ENCODE data around the gene GOLPH3.

Gene GOLPH3

DNA sequence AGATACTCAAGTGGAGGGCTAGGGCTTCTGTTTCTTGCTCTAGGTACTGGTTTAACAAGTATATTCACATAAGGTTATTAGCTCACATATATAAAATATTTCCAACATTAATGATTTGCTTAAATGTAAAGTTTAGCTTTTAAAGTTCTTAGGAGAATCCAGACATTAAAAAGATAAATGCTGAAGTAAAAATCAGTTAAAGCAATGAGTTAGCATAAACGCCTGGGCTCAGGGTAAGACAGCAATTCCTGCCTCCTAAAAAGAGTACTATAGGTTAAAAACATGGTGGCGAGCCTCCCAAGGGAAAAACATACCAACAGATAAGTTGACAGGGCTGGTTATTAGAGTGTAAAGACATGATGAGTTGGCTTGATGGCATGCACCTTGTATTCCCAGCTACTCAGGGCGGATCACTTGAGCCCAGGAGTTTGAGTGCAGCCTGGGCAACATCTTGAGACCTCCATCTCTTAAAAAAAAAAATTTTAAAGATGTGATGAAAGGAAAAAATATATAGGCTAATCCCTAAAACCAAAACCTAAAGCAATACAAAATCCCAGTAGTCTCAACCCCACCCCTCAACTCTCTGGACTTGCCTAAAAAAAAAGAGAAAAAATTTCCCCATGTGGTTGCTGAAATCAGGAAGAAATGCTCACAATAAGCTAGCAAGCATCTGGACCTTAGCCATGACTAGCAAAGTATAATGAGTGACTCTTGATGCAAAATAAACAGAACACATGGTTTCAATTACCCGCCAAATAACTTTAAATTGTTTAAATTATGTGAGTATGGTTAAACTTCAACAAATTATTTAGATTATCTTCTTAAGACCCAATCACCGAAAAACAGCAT is 3.6 kb downstream of the GOLPH3 start:
- DNase-seq, result peak; percentile 43

DNA sequence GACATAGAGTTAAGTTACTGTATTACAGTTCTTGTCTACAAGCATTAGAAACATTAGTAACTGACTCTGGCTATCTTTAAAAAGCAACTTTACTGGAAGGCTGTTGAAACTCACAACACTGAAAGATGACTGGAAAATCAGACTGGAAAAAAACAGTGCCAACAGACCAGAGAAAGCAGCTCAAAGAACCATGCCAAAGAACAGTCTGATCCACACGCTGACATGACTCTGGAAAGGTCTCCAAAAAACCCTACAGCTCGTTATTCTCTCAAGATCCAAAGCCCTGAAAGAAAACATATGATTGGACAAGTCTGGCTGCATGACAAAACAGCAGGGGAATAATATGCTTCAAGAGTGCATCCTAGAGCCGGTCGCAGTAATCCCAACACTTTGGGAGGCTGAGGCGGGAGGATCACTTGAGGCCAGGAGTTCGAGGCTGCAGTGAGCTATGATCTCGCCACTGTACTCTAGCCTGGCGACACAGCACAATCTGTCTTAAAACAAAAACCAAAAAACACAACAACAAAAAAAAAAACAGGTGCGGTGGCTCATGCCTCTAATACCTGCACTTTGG is 5.6 kb downstream of the GOLPH3 start:
- DNase-seq, result no peak

DNA sequence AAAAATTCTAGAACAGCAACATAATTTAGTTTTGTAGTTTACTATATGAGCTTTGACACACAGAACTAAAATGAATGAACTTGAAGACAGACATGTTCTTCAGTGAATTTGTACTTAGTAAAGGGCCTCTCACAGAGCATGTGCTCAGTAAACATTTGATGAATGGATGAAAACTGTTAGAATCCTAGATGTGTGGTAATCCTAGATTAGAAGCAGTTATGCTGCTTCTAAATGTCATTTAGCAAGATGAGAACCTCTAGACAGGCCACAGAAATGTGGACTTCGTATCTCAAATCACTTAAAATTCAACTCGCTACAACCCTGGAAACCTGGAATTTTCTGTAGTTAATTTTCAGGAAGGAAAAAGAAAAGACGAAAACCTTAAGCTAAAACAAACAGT is 8.5 kb downstream of the GOLPH3 start:
- DNase-seq, result no peak

DNA sequence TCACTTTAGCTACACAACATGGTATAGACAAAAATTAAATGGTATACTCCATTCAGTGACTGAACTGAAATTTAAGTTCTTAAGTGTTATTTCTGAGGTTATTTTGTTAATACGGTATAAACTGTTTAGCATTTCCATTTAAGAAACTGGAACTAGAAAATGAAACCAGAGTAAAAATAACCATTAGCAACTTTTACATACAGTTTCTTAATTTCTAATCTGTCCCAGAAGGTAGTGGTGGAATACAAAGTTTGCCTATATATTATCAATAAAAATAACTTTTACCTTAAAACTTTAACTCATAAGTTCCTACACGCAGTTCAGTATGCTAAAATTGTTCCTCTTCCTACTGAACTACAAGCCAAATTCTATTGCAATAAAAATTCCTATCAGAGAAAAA is 10.3 kb downstream of the GOLPH3 start:
- no peak for DNase-seq

DNA sequence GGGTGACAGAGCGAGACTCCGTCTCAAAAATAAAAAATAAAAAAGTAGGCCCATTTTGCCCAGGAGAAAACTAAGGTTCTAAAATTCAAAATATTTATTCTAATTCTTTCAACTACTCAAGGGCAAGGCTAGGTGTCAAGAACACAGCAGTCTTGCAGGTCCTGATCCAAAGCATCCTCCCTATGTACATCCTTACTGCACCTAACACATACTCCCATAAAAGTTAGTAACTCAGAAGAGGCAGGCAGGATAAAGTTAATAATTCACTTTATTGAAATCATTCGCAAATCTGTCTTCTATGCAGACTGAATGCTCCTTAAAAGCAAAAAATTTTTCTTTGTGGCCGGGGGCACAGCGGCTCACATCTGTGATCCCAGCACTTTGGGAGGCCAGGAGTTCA is 11.1 kb downstream of the GOLPH3 start:
- no peak for DNase-seq

DNA sequence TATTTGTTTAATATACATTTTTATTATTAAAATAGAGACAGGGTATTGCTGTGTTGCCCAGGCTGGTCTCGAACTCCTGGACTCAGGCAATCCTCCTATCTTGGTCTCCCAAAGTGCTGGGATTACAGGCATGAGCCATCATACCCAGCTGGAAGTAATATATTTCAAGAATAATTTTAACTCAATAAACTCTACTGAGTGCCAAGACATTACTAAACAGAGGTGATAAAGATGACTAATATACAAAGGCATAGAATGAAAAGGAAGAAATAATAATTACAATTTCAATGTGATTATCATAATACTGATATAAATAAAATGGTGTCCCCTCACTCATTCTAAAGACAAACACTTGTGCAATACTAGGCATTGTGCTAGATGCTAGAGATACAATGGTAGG is 13.9 kb downstream of the GOLPH3 start:
- DNase-seq, result no peak

DNA sequence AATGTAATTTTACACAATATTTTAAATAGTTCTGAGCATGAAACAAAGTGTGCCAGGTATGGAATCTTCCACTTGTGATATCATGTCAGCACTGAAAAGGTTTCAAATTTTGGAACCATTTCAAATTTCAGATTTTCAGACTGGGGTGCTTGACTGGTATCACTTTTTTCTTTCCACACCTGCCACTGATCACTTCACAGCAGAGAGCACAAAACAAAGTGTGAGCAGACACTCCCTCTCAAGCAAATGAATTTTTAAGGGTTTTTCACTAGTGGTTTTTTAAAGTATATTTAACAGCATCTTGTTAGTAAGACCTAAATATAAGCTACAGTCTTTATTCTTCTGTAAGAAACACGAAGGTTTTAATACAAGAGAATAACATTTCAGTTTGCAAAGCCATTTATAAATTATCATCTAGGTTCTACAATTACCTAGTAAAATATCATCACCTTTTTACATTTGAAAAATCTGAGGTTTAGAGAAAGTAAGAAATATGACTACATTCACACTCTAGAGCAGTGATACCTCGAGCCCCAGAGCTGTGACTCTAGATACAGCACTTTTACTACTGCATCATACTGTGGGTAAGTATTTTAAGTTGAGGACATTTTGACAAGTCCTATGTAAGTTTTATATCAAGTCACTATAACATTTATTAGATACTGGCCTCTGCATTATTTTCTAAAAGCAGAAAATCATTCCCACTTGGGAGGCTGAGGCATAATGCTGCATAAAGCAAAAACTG is 14.6 kb downstream of the GOLPH3 start:
- no peak for DNase-seq

DNA sequence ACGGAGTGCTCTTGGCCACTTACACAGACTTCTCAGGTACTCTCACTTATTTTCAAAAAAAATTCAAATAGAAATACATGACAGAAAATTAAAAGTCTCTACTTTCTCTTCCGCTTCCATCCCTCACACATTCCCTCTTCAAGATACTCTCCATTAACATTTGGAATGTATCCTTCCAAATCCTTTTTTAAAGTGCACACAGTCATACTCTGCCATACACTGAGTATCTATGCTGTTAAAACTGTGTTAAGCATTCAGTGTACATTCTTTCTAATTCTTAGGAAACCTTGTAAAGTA is 15.5 kb downstream of the GOLPH3 start:
- DNase-seq, result no peak

DNA sequence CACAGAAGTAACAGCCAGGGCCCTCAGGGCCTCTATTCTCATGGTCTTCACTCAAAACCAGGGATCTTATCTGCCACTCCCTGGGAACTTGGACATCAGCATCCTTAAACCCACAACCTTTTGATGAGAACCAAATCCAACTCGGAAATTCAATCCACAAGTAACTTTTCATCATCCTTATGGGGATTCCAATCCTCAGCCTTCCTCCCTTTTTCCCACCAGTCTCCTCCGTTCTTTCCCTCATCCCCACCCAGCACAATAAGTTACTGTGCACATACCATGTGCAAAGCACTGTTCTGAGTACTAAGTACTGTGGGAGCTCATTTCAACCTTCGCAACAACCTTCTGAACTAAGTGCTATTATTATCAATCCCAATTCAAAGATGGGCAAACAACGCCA is 17.0 kb downstream of the GOLPH3 start:
- DNase-seq, result no peak

DNA sequence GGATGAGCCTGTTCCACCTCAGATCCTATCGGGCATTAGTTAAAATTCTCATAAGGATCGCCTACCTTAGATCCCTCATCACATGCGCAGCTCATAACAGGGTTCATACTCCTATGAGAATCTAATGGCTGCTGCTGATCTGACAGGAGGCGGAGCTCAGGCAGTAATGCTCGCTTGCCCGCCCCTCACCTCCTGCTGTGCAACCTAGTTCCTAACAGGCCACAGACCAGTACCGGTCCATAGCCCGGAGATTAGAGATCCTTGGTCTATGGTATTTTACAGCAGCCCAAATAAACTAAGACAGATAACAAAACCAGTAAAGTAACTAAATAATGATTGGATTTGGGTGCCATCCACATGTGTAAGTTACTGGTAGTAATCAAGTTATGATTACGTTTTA is 17.5 kb downstream of the GOLPH3 start:
- no peak for DNase-seq

DNA sequence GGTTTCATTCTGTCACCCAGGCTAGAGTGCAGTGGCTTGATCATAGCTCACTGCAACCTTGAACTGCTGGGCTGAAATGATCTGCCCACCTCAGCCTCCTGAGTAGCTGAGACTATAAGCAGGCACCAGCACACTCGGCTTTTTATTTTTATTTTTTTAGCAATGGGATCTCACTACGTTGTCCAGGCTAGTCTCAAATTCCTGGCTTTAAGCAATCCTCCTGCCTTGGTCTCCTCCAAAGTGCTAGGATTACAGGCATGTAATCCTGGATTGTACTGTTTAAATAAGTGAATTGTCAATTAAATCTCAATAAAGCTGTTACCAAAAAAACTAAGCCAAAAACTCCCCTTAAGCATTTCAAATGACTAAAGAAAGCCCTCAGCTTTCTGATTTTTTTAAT is 18.9 kb downstream of the GOLPH3 start:
- DNase-seq, result no peak

DNA sequence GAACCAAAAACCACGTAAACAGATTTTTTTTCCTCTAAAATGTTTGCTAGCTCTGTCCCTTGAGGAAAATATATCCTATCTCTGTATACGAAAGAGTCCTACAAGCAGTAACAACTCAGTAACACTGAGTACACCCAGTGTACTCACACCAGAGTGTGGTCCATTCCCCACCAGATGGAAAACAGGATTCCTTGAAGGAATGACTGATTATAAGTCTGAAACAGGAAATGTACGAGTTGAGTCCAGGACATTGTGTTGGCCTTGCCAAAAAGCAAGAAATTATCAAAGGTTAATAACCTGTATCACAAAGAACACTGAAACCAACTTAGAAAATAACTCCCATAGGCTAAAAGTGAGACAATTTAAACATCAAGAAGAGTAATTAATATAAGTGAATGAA is 20.4 kb downstream of the GOLPH3 start:
- no peak for DNase-seq

DNA sequence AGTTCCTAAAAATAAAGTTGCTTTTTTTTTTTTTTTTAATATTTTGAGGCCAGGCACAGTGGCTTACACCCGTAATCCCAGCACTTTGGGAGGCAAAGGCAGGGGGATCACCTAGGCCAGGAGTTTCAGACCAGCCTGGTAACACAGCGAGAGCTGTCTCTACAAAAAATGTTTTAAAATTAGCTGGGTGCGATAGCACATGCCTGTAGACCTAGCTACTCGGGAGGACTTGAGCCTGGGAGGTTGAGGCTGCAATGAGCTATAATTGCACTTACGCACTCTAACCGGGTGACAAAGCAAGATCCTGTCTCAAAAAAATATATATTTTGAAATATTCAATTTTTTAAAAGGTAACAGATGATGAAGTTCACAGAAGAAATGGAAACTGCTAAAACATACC is 22.9 kb downstream of the GOLPH3 start:
- DNase-seq, result no peak

DNA sequence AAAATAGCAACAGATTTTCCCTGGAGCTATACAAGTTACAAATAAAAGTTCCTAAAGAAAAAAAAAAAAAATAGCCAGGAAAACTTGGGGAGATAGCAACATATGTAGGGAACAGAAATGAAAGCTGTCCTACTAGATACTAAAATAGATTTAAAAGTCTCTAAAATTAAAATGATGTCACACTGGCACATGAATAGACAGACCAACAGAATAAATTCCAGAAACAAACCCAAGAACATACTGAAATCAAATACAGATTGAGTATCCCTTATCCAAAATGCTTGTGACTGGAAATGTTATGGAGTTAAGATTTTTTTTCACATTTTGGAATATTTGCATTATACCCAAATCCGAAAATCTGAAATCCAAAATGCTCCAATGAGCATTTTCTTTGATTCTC is 23.8 kb downstream of the GOLPH3 start:
- DNase-seq, result no peak

DNA sequence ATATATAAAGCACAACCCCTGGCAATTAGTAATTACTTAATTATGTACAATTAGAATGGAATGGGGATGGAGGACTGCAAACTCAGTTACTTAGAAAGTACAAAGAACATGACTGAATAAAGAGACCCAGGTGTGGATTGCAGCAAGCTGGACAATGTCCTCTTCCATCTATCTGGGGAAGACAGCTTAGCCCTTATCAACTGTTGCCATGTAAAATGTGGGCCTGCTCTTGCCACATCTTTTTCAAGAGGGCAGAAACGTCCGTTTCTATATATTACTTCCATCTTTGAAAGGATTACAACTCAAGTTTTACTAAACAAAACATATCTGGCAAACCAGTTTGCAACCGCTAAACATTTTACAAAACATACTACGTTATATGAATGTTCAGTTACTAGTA is 26.2 kb downstream of the GOLPH3 start:
- DNase-seq, result no peak

DNA sequence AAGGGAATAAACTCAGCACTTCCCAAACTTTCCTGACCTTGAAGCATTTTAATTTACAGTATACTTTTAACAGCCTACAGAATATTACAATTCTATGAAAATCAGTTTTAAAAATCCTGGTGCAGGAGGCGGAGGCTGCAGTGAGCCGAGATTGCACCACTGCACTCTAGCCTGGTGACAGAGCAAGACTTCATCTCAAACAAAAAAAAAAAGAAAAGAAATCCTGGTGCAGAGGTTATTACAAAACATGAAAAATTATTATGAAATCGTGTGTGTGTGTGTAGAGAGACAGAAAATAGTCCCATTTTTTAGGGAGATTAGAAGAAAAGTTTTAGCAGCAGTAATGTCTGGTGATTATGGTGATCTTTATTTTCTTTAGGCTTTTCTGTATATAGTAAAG is 26.9 kb downstream of the GOLPH3 start:
- DNase-seq, result no peak

DNA sequence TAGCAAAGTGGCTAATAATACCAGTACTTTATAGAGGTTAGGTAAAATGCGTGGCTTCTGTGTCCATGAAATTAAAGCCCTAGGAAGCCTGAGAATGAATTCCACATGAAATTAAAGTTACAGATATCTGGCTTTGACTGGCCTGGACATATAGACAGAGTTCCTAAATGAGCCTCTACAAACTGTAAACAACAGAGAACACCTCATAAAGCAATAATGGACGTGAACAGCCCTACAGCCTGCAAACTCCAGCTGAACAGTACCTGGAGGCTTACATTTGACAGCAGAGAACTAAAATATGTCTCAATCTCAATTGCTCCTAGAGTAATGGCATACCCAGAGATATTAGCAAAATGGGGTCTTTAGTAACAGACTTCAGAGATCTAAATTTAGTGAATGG is 28.7 kb downstream of the GOLPH3 start:
- no peak for DNase-seq

DNA sequence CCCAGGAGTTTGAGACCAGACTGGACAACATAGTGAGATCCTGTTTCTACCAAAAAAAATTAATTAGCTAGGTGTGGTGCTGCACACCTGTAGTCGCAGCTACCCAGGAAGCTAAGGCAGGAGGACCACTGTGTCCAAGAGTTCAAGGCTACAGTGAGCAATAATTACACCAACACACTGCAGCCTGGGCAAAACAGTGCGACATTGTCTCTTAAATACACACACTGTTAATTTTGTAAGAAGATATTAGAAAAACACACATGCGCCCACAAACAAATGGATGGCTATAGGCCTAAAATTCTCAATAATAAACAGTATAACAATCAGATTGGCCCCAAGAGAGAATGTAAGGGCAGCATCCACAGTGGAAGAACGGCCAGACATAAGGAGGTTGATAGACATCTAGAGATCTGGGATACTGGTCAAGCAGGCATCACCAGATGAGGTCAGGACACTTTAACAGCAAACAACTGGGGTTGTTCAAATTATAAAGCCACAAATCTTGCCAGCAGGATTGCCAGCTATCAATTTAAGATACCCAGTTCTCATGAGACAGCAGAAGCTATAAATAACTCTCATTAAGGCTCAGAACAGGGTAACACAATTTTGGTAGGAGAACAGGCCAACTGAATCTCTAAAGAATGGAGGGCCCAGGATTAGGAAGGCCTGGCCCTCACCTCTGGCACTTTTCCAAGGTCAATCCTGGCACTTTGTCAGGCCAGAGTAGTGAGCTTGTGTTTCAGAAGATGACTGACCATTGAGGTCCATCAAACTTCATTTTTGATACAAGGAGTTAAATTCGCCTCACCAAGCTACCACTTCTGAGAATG is 29.5 kb downstream of the GOLPH3 start:
- DNase-seq, result no peak

DNA sequence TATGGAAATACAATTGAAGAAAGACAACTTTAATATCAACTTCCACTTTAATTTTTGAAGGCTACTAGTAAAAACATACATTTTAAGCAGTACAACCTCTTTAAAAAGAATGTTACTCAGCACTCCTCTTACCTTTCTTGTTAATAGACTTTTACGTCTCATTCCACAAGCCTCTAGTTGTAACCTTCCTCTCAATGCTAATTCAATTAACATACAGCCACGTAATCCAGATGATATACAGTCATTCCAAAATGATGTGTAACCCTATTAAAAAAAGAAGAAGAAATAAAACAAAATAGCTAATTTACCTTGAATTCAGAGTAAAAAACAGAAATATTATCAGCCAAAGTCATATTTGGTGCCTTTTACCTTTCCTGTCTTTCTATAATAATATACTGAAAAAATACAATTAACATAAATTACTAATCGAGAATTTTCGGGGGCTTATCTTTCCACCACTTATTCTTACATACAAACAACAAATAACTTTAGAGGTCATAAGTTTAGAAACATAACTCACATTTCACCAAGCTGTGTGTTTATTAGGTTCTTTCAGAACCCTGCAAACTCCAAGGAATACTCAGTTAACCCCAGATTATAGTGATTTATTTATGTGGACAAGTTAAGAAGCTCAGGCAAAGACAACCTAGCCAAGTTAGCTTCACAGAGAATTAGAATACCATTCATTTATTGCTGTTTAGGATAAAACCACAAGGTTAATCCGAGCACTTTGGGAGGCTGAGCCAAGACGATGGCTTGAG is 30.3 kb downstream of the GOLPH3 start:
- no peak for DNase-seq

DNA sequence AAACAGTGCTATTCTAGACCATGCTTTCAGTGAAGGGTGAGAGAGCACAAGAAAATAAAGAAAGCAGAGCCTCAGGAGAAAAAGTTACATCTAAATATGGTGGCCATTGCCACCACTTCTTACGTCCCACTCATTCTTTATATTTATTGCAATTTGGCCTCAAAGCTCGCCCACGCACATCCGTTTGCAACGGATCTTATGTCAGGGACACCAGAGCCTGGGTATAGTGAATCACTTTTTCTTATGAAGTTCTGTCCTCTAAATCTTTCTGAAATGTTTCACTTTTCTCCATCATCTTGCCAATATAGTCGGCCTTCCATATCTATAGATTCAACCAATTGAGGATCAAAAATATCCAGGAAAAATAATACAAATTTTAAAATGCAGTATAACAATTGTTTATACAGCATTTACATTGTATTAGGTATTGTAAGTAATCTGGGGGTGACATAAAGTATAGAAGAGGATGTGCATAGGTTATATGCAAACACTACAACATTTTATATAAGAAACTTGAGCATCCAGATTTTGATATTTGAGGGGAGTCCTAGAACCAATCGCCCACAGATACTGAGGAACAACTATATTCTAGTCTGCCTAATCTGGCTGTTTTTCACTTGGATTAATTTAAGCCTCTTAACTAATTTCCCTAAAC is 35.2 kb downstream of the GOLPH3 start:
- DNase-seq, result no peak

DNA sequence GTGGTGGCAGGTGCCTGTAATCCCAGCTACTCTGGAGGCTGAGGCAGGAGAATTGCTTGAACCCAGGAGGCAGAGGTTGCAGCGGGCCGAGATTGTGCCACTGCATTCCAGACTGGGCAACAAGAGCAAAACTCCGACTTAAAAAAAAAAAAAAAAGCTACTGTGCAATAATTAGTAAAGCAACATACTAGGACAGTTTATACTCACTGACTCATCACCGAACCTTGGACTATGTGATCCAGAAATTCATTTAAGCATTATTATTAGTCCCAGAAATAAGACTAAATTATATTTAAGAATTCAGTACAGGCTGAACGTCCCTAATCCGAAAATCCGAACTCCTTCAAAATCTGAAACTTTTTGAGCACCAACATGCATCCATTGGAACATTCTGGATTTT is 37.8 kb downstream of the GOLPH3 start:
- no peak for DNase-seq

DNA sequence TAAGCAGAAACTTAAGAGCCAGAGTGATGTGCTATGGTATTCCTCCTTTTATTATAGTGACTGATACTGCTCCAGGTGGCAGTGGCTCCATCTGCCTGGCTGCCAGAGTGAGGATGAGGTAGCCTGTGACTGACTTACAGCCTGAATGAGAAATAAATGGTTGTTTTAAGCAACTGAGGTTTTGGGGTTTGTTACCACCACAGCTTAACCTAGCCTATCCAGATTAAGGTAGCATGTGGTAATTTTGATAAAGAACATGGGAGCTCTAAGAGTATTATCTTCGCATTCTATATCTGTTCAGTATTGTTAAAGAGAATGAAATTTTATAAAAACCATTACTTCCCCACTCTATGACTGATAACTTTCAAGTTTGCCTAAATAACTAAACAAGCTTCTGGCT is 39.0 kb downstream of the GOLPH3 start:
- no peak for DNase-seq

All from eye (tissue), 1 donor.